GM12874 (cell line): ENCODE results near the gene GRIK4.

Experiments used
- TF ChIP-seq, protein P1 (sequence below): IDR thresholded peaks from 2 replicates; pipeline ENCODE4 v1.5.1; 2011; ENCODE audit warnings: low read depth, mild to moderate bottlenecking, control low read depth, low read length, moderate library complexity; ENCODE audit not compliant: insufficient read depth

GRIK4 gene

GRCh38 chr11:120867024-120867423 is 355.5 kb downstream of the GRIK4 start:
- TF ChIP-seq, protein P1, sequence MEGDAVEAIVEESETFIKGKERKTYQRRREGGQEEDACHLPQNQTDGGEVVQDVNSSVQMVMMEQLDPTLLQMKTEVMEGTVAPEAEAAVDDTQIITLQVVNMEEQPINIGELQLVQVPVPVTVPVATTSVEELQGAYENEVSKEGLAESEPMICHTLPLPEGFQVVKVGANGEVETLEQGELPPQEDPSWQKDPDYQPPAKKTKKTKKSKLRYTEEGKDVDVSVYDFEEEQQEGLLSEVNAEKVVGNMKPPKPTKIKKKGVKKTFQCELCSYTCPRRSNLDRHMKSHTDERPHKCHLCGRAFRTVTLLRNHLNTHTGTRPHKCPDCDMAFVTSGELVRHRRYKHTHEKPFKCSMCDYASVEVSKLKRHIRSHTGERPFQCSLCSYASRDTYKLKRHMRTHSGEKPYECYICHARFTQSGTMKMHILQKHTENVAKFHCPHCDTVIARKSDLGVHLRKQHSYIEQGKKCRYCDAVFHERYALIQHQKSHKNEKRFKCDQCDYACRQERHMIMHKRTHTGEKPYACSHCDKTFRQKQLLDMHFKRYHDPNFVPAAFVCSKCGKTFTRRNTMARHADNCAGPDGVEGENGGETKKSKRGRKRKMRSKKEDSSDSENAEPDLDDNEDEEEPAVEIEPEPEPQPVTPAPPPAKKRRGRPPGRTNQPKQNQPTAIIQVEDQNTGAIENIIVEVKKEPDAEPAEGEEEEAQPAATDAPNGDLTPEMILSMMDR = no peak

DNA sequence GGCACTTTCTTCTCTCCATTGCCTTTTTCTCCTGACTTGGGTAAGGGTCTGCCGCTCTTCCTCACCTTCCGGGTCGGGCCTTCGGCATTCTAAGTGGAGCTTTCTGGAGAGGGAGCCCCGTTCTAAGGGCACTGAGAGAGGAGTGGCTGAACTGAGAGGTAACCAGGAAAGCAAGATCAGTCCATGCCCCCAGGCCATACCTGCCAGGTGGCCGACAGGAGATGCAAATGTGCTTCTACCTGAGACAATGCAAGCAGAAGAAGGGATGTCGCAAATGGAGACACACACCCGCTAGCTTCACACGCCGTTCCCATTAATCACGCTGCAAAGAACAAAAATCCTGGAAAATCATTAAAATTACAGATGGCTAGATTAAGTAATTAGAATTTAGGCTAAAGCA is 356.0 kb downstream of the GRIK4 start:
- TF ChIP-seq, protein P1 = no peak

GRCh38 chr11:120867988-120868387 is 356.4 kb downstream of the GRIK4 start:
- TF ChIP-seq, protein P1 = no peak

GRCh38 chr11:120869097-120869496 is 357.5 kb downstream of the GRIK4 start:
- TF ChIP-seq, protein P1 = no peak

DNA sequence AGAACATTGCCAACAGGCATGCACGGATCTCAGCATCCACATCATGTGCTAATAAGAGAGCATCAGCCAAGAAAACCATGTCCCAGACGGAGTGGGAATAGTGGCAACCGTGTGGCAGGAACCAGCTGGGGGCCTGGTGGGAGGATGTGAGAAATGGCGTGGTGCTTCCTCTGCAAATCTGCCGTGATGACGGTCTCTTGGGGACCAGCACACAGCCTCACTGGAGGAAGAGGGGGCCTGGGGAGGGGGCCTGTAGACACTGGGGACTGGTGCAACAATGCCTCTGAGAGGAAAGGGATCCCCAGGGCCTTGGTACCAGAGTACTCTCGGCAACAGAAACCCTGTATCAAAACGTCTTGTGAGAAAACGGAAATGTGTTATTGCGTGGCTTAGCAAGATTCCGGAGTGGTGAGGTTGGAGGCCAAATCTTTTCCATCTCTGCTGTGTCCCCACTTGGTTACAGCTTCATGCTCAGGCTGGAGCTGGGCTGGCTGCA is 358.0 kb downstream of the GRIK4 start:
- TF ChIP-seq, protein P1 = no peak

GRCh38 chr11:120871194-120871593 is 359.6 kb downstream of the GRIK4 start:
- TF ChIP-seq, protein P1 = no peak

DNA sequence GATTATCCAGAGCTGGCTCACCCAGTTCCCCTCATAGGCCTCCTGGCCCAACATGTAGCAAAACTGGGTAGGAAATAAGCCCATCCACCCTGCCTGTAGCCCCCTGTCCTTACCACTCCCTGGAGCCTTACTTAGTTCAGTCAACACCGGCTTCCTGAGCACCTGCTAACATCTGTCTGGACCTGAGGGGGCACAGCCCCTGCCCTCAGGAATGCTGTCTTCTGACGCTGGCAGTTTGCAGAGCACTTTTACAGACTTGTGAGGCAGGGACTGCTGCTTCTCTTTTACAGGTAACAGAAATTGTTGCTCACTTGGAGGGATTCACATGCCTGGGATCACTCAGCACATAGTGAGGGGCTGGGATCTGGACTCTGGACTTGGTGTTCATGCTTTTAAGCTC is 360.4 kb downstream of the GRIK4 start:
- TF ChIP-seq, protein P1 = no peak
